GM12878 (cell line): ENCODE data around the gene PIEZO2. TPM values are rescaled to one million over a fixed set of nuclear protein-coding genes. Genes with fewer than 3 reads are reported as not detected.

Source experiments
- ATAC-seq: fragments of 200-7000 bp; cut with Tn5 transposase; 3 replicates; pipeline ENCODE4 v1.9.1; 2020; ENCODE audit warnings: mild to moderate bottlenecking, moderate library complexity
- BruUV-seq: library from RNA; stranded (reverse); fragments of 400-500 nt; replicated peaks from 2 replicates; lab custom pipeline; 2021; lab: Mats Ljungman, UMichigan
- CTCF ChIA-PET: fragments of 300-600 bp; sonication (Branson Sonifier 250); formaldehyde crosslinking; extraction: SDS; loops from one replicate; lab custom pipeline; 2021; ENCODE audit warnings: inconsistent platforms; lab: Yijun Ruan, JAX
- POLR2A ChIA-PET: fragments of 350-600 bp; formaldehyde crosslinking; extraction: SDS; loops from one replicate; lab custom pipeline; 2021; ENCODE audit warnings: inconsistent platforms; lab: Charles Lee
- RAD21 ChIA-PET: fragments of 300-600 bp; sonication (Branson Sonifier 250); formaldehyde crosslinking; loops from one replicate; lab custom pipeline; 2023; ENCODE audit warnings: antibody characterized with exemption; ENCODE audit not compliant: unreplicated experiment; lab: Charles Lee
- SMC1A ChIA-PET: fragments of 300-600 bp; sonication (Branson Sonifier 250); formaldehyde crosslinking; loops from one replicate; lab custom pipeline; 2023; ENCODE audit not compliant: unreplicated experiment, uncharacterized antibody; lab: Charles Lee
- DNase-seq: peaks from one replicate; pipeline ENCODE4 v3.0.0-alpha.2; 2011; ENCODE audit warnings: low read depth, low spot score
- FAIRE-seq: peaks from 3 replicates; lab custom pipeline; 2011; peaks lifted over from hg19 to GRCh38; lab: Jason Lieb, UNC
- H2AFZ ChIP-seq: 2 replicates; pipeline ENCODE4 v1.6.0; 2011; ENCODE audit warnings: low read depth, low read length, control low read depth; ENCODE audit not compliant: control insufficient read depth
- H3K27ac ChIP-seq: 2 replicates; pipeline ENCODE4 v1.5.1; 2011; ENCODE audit warnings: control low read depth; ENCODE audit not compliant: control insufficient read depth, insufficient read depth
- H3K27me3 ChIP-seq, 2 experiments: replicated peaks in 1 of 2; 2 replicates each; pipeline versions ENCODE4 v1.6.0 to v1.6.1; 2011; ENCODE audit warnings: low read length in 1 of 2; ENCODE audit not compliant: control insufficient read depth in 2 of 2, insufficient read depth in 2 of 2
- H3K36me3 ChIP-seq, 2 experiments: 2 replicates each; pipeline ENCODE4 v1.5.1; 2011; ENCODE audit warnings: low read length in 1 of 2; ENCODE audit not compliant: control insufficient read depth in 2 of 2, insufficient read depth in 2 of 2
- H3K4me1 ChIP-seq: 2 replicates; pipeline ENCODE4 v1.6.1; 2011; ENCODE audit warnings: mild to moderate bottlenecking, low read length, moderate library complexity, mixed read lengths; ENCODE audit not compliant: control insufficient read depth, insufficient read depth
- H3K4me2 ChIP-seq: 2 replicates; pipeline ENCODE4 v1.6.0; 2011; ENCODE audit warnings: control low read depth; ENCODE audit not compliant: control insufficient read depth, insufficient read depth
- H3K4me3 ChIP-seq: fragments of 200-600 bp; sonication (generic); 2 replicates; pipeline ENCODE4 v1.5.1; 2016
- H3K79me2 ChIP-seq: 2 replicates; pipeline ENCODE4 v1.6.0; 2011; ENCODE audit warnings: low read length; ENCODE audit not compliant: control insufficient read depth, insufficient read depth
- H3K9ac ChIP-seq: 2 replicates; pipeline ENCODE4 v1.8.0; 2011; ENCODE audit warnings: low read length, control low read depth, mixed read lengths; ENCODE audit not compliant: control insufficient read depth, insufficient read depth
- H3K9me3 ChIP-seq: replicated peaks from 3 replicates; pipeline ENCODE4 v1.5.1; 2011; ENCODE audit warnings: mild to moderate bottlenecking, low read length; ENCODE audit not compliant: control insufficient read depth, insufficient read depth
- H4K20me1 ChIP-seq: 2 replicates; pipeline ENCODE4 v1.6.0; 2011; ENCODE audit not compliant: control insufficient read depth, insufficient read depth
- CBFB ChIP-seq: IDR thresholded peaks from 2 replicates; pipeline ENCODE4 v1.6.1; 2016; ENCODE audit warnings: antibody characterized with exemption, low read depth
- EGR1 ChIP-seq, 2 experiments: IDR thresholded peaks; 1 replicate in 1 of 2; 2 replicates in 1 of 2; pipeline ENCODE4 v1.6.1; 2011 to 2012; ENCODE audit warnings: low read depth in 2 of 2, low read length in 2 of 2, borderline replicate concordance in 1 of 2, mild to moderate bottlenecking in 1 of 2, moderate library complexity in 1 of 2
- EZH2 ChIP-seq: IDR thresholded peaks from 2 replicates; pipeline ENCODE4 v1.6.1; 2012; ENCODE audit warnings: low read depth, mild to moderate bottlenecking, control low read depth, inconsistent platforms, low read length, borderline replicate concordance; ENCODE audit not compliant: control insufficient read depth
- FOXK2 ChIP-seq: fragments of 450-650 bp; IDR thresholded peaks from 2 replicates; pipeline ENCODE4 v1.6.1; 2017; ENCODE audit warnings: mild to moderate bottlenecking, moderate library complexity
- IKZF1 ChIP-seq: fragments of 450-650 bp; conservative IDR thresholded peaks from 2 replicates; pipeline ENCODE4 v1.6.1; 2017; ENCODE audit warnings: antibody characterized with exemption, mild to moderate bottlenecking
- RAD51 ChIP-seq: fragments of 450-650 bp; IDR thresholded peaks from 2 replicates; pipeline ENCODE4 v1.6.1; 2016; ENCODE audit warnings: moderate library complexity, mild to moderate bottlenecking, inconsistent platforms
- RELA ChIP-seq: fragments of 450-650 bp; IDR thresholded peaks from 2 replicates; pipeline ENCODE4 v1.8.0; 2014; ENCODE audit warnings: borderline replicate concordance; ENCODE audit not compliant: partially characterized antibody
- RFX5 ChIP-seq: IDR thresholded peaks from 2 replicates; pipeline ENCODE4 v1.6.1; 2011; ENCODE audit warnings: low read depth, low read length, improper control_type of control experiment
- RUNX3 ChIP-seq: IDR thresholded peaks from 2 replicates; pipeline ENCODE4 v1.6.1; 2012; ENCODE audit warnings: low read length, inconsistent platforms
- SMC3 ChIP-seq: IDR thresholded peaks from 2 replicates; pipeline ENCODE4 v1.6.1; 2011; ENCODE audit warnings: low read length, improper control_type of control experiment, borderline replicate concordance
- SP1 ChIP-seq: IDR thresholded peaks from one replicate; pipeline ENCODE4 v1.6.1; 2011; ENCODE audit warnings: low read depth, low read length
- SPI1 ChIP-seq: IDR thresholded peaks from 2 replicates; pipeline ENCODE4 v1.6.1; 2011; ENCODE audit warnings: low read depth, mild to moderate bottlenecking, low read length, moderate library complexity, borderline replicate concordance; ENCODE audit not compliant: insufficient read depth
- YBX1 ChIP-seq: fragments of 450-650 bp; IDR thresholded peaks from 2 replicates; pipeline ENCODE4 v1.6.1; 2016; ENCODE audit warnings: antibody characterized with exemption
- ZNF207 ChIP-seq: fragments of 450-650 bp; IDR thresholded peaks from 2 replicates; pipeline ENCODE4 v1.6.1; 2014; ENCODE audit warnings: antibody characterized with exemption, mild to moderate bottlenecking, borderline replicate concordance
- ZNF622 ChIP-seq: fragments of 450-650 bp; IDR thresholded peaks from 2 replicates; pipeline ENCODE4 v1.6.1; 2017; ENCODE audit warnings: mild to moderate bottlenecking, inconsistent platforms
- WGBS: methylation state at CpG from one replicate; pipeline ENCODE4 v1.1.6; 2016; ENCODE audit warnings: low lambda C conversion rate; ENCODE audit not compliant: insufficient replicate concordance, insufficient coverage; ENCODE audit errors: missing lambda C conversion rate; 5-methylcytosine and 5-hydroxymethylcytosine counted together
- in situ Hi-C: fragments of 300-500 bp; cut with MboI; formaldehyde crosslinking; loops from 9 replicates; pipeline ENCODE4 v1.14.3; 2018; ENCODE audit warnings: mixed read lengths
- intact Hi-C: fragments of 100-400 bp; cut with micrococcal nuclease; formaldehyde crosslinking; loops from one replicate; pipeline ENCODE4 v1.14.2; 2022; ENCODE audit not compliant: unreplicated experiment
- polyA plus RNA-seq, 11 experiments: library from polyadenylated mRNA; depleted of rRNA in 4 of 11; unstranded in 6 of 11; stranded (reverse) in 5 of 11; fragments of >200 nt; fragmentation: Nextera tagmentation in 4 of 11; fragmentation: Illumina TruSeq in 1 of 11; extraction: Ambion mirVana in 4 of 11; extraction: Trizol in 1 of 11; gene quantifications; 1 replicate in 1 of 11; 2 replicates in 10 of 11; pipeline versions ENCODE4 v1.2.1 to v1.2.3, GENCODE V29; 2011 to 2016; ENCODE audit warnings: inconsistent platforms in 2 of 11, missing spikeins in 2 of 11, low read depth in 1 of 11
- total RNA-seq, 4 experiments: library from RNA; depleted of rRNA in 3 of 4; stranded (reverse); fragments of >200 nt in 3 of 4; fragmentation: Illumina TruSeq in 1 of 4; extraction: Trizol in 1 of 4; gene quantifications; 2 replicates each; pipeline versions ENCODE4 v1.2.1 to v1.2.3, GENCODE V29; 2013 to 2021
- TF ChIP-seq, protein P1 (sequence below): fragments of 450-650 bp; IDR thresholded peaks from 2 replicates; pipeline ENCODE4 v1.6.1; 2016; ENCODE audit warnings: mild to moderate bottlenecking, moderate library complexity, borderline replicate concordance

PIEZO2 gene
- total and polyA plus RNA-seq, 10 of the 15 experiments (the other 5 are each of a cell fraction or from before 2014, with no cell fraction given): 6.7 to 42.3 (median 27.4) TPM

DNA sequence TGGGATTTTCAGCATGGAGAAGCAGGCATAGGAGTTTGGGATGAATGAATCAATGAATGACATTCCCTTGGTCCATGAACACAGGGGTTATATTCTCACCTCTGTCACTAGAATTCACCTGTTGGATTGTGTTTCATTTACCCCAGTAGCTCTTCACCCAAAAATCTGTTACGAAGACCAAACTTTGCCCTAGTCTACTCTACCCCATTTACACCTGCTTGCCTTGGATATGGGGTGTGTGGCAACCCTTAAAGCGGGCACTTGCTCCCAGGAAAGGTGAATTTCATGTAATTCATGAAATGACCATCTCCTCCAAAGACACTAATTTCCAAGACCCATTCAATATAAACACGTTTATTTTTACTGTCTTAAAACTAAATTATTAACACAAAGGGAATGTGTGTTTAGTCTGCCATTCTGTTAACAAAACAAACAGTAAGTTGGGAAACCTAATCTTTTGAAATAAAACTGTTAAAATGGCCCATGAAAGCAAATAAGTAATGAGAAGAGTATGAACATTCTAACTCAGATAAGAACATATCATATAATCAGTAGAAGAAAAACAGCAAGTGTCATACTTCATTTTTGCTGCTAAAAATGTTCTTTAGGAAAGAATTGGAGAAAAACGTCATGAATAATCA, 355.5 kb downstream of the PIEZO2 start:
- no peaks in the 10 kb centered on the region; the same call in 2 of the 3 replicates for H3K9me3 ChIP-seq
- H2AFZ ChIP-seq: no peak overlapping the region
- peaks cover 1 to 22% of the 10 kb centered on the region in 2 experiments for H3K36me3 ChIP-seq
- no peak for FAIRE-seq
- H3K27ac ChIP-seq: no peak overlapping the region
- H3K4me1 ChIP-seq: no peaks in the 10 kb centered on the region
- DNase-seq: no peak
- WGBS: 4% methylated on average over 4 of the region's 4 CpGs
- in situ Hi-C loops: no loop called here
- CTCF ChIA-PET: interaction anchor here (1.2 kb wide), 1 partner anchor 360 kb away, joined by 3 read pairs; no protein-coding TSS in a partner anchor
- H3K4me2 ChIP-seq: no peak overlapping the region
- no peaks in the 10 kb centered on the region for H3K27me3 ChIP-seq
- ATAC-seq: no peak
- H4K20me1 ChIP-seq: no peaks in the 10 kb centered on the region
- TSS peak; percentile 4 for BruUV-seq
- no peaks in the 10 kb centered on the region for H3K79me2 ChIP-seq
- H3K4me3 ChIP-seq: no peak overlapping the region
- SMC1A ChIA-PET: no interaction called here
- intact Hi-C loops: no loop called here
- TF ChIP-seq RFX5 (no peak), RAD51 (no peak), ZNF622 (no peak), SMC3 (no peak), SPI1 (no peak), IKZF1 (no peak), EZH2 (no peak), ZNF207 (no peak), YBX1 (no peak), FOXK2 (no peak), EGR1 (IDR thresholded peaks at IDR 0.05; ENCODE audit: borderline replicate concordance in 1 of 2, low read depth in 2 of 2, low read length in 2 of 2) (no peak), CBFB (no peak), SP1 (no peak), RUNX3 (no peak), RELA (no peak)
- TF ChIP-seq, protein P1, sequence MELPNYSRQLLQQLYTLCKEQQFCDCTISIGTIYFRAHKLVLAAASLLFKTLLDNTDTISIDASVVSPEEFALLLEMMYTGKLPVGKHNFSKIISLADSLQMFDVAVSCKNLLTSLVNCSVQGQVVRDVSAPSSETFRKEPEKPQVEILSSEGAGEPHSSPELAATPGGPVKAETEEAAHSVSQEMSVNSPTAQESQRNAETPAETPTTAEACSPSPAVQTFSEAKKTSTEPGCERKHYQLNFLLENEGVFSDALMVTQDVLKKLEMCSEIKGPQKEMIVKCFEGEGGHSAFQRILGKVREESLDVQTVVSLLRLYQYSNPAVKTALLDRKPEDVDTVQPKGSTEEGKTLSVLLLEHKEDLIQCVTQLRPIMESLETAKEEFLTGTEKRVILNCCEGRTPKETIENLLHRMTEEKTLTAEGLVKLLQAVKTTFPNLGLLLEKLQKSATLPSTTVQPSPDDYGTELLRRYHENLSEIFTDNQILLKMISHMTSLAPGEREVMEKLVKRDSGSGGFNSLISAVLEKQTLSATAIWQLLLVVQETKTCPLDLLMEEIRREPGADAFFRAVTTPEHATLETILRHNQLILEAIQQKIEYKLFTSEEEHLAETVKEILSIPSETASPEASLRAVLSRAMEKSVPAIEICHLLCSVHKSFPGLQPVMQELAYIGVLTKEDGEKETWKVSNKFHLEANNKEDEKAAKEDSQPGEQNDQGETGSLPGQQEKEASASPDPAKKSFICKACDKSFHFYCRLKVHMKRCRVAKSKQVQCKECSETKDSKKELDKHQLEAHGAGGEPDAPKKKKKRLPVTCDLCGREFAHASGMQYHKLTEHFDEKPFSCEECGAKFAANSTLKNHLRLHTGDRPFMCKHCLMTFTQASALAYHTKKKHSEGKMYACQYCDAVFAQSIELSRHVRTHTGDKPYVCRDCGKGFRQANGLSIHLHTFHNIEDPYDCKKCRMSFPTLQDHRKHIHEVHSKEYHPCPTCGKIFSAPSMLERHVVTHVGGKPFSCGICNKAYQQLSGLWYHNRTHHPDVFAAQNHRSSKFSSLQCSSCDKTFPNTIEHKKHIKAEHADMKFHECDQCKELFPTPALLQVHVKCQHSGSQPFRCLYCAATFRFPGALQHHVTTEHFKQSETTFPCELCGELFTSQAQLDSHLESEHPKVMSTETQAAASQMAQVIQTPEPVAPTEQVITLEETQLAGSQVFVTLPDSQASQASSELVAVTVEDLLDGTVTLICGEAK: no peak
- RAD21 ChIA-PET: interaction anchor here (1.0 kb wide), 1 partner anchor 57 kb away, joined by 3 read pairs; no protein-coding TSS in a partner anchor
- H3K9ac ChIP-seq: no peak overlapping the region
- POLR2A ChIA-PET: no interaction called here
